Kidney epithelial cell (primary cell): ENCODE data around the gene TAF4B. TPM values are rescaled to one million over a fixed set of nuclear protein-coding genes. Genes with fewer than 3 reads are reported as not detected.

Source experiments
- DNase-seq: peaks from one replicate; pipeline ENCODE4 v3.0.0-alpha.2; 2010; ENCODE audit warnings: low read depth
- H3K27me3 ChIP-seq: 2 replicates; pipeline ENCODE4 v1.6.0; 2011; ENCODE audit warnings: low read length; ENCODE audit not compliant: control insufficient read depth, insufficient read depth
- H3K36me3 ChIP-seq: 2 replicates; pipeline ENCODE4 v1.5.1; 2011; ENCODE audit warnings: low read length; ENCODE audit not compliant: control insufficient read depth, insufficient read depth
- H3K4me3 ChIP-seq: 2 replicates; pipeline ENCODE4 v1.5.1; 2011; ENCODE audit warnings: low read depth, mild to moderate bottlenecking, control low read depth, low read length
- total RNA-seq: library from RNA; depleted of rRNA; stranded (reverse); fragments of >200 nt; gene quantifications from 2 replicates; pipeline ENCODE4 v1.2.3, GENCODE V29; 2015
- TF ChIP-seq, protein P1 (sequence below): IDR thresholded peaks from 2 replicates; pipeline ENCODE4 v1.5.1; 2011; ENCODE audit warnings: mild to moderate bottlenecking, moderate library complexity, low read length, control low read depth, inconsistent platforms; ENCODE audit not compliant: insufficient read depth, poor library complexity, severe bottlenecking

TAF4B gene
- total RNA-seq, 1 donor from 2014 or later, result 6.9 TPM

DNA sequence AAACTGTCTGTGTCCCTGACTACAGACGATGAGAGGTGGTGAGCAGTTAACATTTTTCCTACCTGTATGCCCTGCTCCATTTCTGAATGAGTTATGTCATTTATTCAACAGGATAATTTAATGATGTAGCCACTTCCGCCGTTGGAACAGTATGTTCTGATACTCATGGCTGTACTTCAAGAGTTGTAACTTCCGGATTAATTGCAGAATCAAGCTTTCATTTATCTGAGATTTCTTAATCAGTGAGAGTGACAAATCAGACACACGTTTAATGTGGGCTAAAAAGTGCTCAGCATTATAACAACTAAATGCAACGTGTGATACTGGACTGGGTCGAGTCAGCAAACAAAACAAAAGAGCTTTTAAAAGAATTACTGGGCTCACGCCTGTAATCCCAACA lies 214.4 kb downstream of the TAF4B start:
- DNase-seq, result no peak
- TF ChIP-seq, protein P1, sequence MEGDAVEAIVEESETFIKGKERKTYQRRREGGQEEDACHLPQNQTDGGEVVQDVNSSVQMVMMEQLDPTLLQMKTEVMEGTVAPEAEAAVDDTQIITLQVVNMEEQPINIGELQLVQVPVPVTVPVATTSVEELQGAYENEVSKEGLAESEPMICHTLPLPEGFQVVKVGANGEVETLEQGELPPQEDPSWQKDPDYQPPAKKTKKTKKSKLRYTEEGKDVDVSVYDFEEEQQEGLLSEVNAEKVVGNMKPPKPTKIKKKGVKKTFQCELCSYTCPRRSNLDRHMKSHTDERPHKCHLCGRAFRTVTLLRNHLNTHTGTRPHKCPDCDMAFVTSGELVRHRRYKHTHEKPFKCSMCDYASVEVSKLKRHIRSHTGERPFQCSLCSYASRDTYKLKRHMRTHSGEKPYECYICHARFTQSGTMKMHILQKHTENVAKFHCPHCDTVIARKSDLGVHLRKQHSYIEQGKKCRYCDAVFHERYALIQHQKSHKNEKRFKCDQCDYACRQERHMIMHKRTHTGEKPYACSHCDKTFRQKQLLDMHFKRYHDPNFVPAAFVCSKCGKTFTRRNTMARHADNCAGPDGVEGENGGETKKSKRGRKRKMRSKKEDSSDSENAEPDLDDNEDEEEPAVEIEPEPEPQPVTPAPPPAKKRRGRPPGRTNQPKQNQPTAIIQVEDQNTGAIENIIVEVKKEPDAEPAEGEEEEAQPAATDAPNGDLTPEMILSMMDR, result no peak
- no peak overlapping the region for H3K4me3 ChIP-seq

More for the DNA sequence above, 214.4 kb downstream of the TAF4B start:
- no peaks in the 10 kb centered on the region for H3K27me3 ChIP-seq
- no peaks in the 10 kb centered on the region for H3K36me3 ChIP-seq

Other genes with a start within 250 kb of the TAF4B start
- gene SS18, start 135.8 kb upstream of the TAF4B start, total RNA-seq, result 104 and 111 TPM in 2 replicates
- gene PSMA8, start 92.6 kb upstream of the TAF4B start, total RNA-seq, result not detected in 2 replicates